GM21529 (cell line): ENCODE results near the gene HABP4.

ENCODE experiments used
- ATAC-seq: cut with Tn5 transposase; IDR thresholded peaks from one replicate; pipeline ENCODE4 v1.9.1; 2021; ENCODE audit not compliant: unreplicated experiment

HABP4 gene

DNA sequence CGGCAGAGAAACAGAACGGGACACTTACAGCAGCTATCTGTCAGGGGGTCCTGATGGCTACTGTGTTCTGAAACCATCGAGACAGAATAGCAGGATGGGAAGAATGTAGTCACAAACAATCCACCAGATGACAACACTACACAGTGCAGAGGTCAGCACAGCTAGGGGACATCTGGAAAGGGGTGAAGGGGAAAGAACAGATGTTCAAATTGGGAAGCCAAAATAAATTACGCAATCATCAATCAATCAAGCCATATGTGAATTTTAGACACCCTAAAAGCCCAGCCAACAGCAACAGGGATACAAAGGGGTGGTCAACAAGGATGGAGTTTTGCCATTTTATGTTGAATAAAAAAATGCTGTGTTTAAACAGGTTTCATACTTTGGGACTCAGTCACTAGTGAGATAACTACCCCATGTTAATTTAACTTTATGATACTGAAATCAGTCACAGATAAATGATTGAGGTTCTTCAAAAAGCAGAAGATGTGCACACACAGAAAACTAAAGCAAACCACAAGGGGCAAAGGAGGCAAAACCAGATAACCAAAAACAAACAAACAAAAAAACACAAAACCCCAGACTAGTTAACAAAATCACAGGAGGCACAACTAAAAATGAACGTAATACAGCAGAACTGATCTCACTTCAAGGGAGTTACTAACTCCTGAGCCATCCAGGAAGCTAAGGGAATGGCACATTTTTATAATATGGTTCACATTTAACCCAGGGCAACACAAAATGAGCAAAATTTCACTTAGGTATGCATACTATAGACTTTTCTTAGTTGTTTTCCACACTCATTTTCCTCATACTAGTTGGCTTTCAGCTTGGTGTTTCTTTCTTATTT, 65.9 kb downstream of the HABP4 start:
- ATAC-seq: no peak

DNA sequence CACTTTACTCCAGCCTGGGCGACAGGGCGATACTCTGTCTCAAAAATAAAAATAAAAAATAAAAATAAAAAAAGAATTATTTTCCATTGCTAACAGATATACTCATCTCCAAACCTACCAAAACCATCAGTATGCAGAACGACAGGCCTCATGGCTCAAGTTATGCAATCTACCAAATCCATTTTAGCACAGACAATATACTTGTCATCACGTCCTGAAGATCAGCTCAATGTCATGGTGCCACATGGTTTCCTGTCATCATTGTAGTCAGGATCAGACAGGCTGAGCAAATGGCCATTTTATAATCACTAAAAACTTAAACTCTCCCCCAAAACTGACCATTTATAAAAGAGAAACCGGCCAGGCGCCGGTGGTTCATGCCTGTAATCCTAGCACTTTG, 69.1 kb downstream of the HABP4 start:
- ATAC-seq: no peak

DNA sequence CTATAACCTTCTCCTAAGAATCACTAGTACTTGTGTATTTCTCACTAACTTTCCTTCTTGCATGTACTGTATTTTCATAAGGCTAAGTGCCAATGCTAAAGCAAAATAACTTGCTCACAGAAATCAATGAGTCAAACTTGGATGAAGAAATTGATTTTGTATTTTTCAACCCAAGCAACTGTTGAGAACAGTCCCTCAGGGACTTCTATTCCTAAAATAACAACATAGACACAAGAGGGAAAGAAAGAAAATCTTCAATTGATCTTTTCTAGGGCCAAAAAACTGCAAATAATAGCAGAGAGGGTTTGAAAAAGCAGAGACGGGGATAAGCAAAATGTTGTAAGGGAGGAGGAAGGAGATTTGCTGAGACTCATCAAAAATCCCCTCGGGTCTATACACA, 69.8 kb downstream of the HABP4 start:
- ATAC-seq: no peak

DNA sequence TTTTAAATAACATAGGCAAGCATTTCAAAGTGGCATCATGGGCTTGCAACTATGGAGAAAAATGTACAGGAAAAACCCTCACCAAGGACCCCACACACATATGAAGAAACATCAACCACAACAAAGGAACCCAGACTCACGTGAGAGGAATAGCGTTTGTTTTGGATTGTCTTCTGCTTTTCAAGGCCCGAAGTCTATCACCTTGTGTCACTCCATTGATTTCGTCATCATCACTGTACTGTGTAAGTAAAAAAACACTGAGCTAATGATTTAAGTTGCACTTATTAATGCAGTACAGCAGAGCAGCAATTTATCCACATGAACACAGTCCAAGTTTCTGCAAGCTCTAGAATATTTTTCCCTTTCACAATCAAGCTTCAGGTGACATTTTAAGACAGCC, 72.4 kb downstream of the HABP4 start:
- no peak for ATAC-seq

DNA sequence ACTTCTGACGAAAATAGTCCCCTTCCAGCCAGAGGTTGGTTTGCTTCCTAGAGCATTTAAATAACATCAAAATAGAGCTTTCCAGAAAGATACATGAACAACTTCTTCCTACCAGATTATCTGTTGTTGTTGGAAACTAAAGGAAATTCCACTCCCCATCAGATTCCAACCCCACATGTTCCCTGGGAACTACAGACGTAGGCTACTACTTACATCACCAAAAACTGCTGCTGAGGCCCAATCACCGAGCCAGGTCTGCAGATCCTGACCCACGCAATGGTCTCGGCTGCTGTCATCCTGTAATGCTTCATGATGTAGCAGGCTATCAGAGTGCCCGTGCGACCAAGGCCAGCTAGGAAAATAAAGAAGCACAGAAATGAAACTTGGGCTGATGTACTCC, 73.4 kb downstream of the HABP4 start:
- no peak for ATAC-seq

DNA sequence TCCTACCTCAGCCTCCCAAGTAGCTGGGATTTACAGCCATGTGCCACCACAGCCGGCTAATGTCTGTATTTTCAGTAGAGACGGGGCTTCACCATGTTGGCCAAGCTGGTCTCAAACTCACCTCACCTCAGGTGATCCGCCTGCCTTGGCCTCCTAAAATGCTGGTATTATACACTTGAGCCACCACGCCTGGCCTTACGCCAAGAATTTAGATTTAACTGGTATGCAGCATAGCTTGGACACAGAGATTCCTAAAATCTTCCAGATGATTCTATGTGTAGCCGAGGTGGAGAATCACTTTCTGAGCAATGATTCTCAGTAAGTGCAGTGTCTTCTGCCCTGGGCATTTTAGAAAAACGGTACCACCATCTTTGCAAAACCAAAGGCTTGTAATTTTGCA, 74.1 kb downstream of the HABP4 start:
- no peak for ATAC-seq

DNA sequence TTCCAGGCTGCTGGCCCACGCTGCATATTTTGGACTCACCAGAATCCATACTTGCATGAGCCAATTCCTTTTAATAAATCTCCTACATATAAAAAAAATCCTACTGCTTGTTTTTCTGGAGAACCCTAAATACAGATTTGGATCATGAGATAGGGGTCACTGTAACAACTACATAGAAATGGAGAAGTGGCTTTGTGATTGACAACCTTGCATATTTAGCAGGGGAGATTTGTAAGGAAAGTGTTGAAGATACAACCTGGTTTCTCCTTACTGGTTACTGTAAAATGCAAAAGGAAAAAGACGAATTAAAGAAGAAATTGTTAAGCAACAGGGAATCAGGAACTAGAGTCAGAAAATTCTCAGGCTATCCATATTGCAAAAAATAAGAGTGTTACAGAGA, 74.8 kb downstream of the HABP4 start:
- ATAC-seq: no peak

DNA sequence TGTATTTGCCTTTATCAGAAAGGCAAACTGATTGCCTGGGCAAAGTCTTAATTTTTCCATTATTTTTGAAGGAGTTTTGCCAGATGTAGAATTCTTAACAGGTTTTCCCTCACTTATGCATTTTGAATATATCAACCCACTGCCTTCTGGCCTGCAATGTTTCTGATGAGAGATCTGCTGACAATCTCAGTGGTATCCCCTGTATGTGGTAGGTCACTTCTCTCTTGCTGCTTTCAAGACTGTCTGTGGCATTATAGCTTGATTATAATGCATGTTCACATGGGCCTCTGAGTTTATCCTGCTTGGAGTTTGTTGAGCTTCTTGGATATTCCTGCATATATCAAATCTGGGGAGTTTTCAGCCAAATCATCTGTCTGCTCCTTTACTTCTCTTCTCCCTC, 82.2 kb downstream of the HABP4 start:
- ATAC-seq: no peak

DNA sequence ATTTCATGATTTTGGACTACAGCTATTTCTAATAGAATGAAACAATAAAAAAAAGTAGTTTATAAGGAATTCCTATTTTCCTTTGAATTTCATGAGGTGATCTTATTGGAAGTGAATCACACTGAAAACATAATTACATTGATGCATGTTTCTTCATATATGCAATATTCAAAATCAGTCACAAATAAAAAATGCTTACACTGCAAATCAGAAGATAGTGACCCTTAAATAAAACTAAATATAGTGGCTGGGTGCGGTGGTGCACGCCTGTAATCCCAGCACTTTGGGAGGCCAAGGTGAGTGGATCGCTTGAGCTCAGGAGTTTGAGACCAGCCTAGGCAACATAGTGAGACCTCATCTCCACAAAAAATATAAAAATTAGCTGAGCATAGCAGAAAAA, 90.1 kb downstream of the HABP4 start:
- ATAC-seq: no peak
